Tibial nerve (tissue), 4 donors: Measurements from ENCODE around the gene KAT2B. TPM values are rescaled to one million over a fixed set of nuclear protein-coding genes. Genes with fewer than 3 reads are reported as not detected.

Experiments used
- DNase-seq, 2 donors: peaks; one replicate each; pipeline ENCODE4 v3.0.0-alpha.2; 2019; ENCODE audit warnings: low spot score in 2 of 2
- H3K27ac ChIP-seq, 4 donors: fragments of 200-600 bp; sonication (generic) in 3 of 4; one replicate each; pipeline ENCODE4 v1.5.1; 2017 to 2019; ENCODE audit warnings: mild to moderate bottlenecking in 1 of 4
- H3K27me3 ChIP-seq, 2 donors: fragments of 200-600 bp; sonication (generic) in 1 of 2; one replicate each; pipeline versions ENCODE4 v1.5.1 to v1.6.0; 2017 to 2019
- H3K36me3 ChIP-seq, 3 donors: fragments of 200-600 bp; sonication (generic); one replicate each; pipeline ENCODE4 v1.5.1; 2018 to 2019
- H3K4me1 ChIP-seq, 4 donors: fragments of 200-600 bp; sonication (generic) in 3 of 4; one replicate each; pipeline ENCODE4 v1.5.1; 2017 to 2019
- H3K4me3 ChIP-seq, 4 donors: fragments of 200-600 bp; sonication (generic) in 3 of 4; one replicate each; pipeline ENCODE4 v1.5.1; 2017 to 2019; ENCODE audit warnings: mild to moderate bottlenecking in 1 of 4, moderate library complexity in 1 of 4
- H3K9me3 ChIP-seq, 4 donors: fragments of 200-600 bp; sonication (generic) in 3 of 4; one replicate each; pipeline ENCODE4 v1.5.1; 2017 to 2019
- EP300 ChIP-seq, 2 donors: sonication (generic); formaldehyde crosslinking; IDR thresholded peaks; one replicate each; pipeline ENCODE4 v1.6.1; 2017; ENCODE audit warnings: antibody characterized with exemption in 2 of 2, mild to moderate bottlenecking in 1 of 2
- POLR2A ChIP-seq, 2 donors: fragments of 450-650 bp; IDR thresholded peaks; one replicate each; pipeline ENCODE4 v1.6.1; 2017; ENCODE audit warnings: antibody characterized with exemption in 2 of 2, mild to moderate bottlenecking in 2 of 2, moderate library complexity in 2 of 2
- WGBS, 2 donors: methylation state at CpG; one replicate each; pipeline ENCODE4 v1.1.5; 2018; 5-methylcytosine and 5-hydroxymethylcytosine counted together
- total RNA-seq, 4 donors: library from RNA; depleted of rRNA; stranded (reverse); fragments of >200 nt; gene quantifications; one replicate each; pipeline ENCODE4 v1.1.0, GENCODE V29; 2016
- TF ChIP-seq, protein P1 (sequence below), 5 experiments: fragments of 200-600 bp in 3 of 5; fragments of 450-650 bp in 2 of 5; sonication (generic) in 3 of 5; IDR thresholded peaks; one replicate each; pipeline ENCODE4 v1.5.1; 2016 to 2019; ENCODE audit warnings: antibody characterized with exemption in 5 of 5, mild to moderate bottlenecking in 3 of 5, moderate library complexity in 2 of 5

Gene KAT2B
- total RNA-seq, 4 donors from 2014 or later, result 34.5 to 87.2 (median 60.1) TPM

DNA sequence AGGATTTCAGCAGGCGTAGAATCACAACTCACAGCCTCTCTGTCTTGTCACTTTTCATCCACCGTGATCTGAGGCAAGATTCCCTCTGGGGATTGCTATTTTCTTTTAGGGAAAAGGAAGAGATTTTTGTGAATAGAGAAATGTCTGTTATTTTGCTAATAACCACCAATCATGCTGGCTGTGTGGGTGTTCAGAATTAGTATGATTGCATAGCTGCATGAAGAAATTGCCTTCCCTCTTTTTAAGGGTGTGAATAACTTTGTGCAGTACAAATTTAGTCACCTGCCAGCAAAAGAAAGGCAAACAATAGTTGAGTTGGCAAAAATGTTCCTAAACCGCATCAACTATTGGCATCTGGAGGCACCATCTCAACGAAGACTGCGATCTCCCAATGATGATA, 60.8 kb downstream of the KAT2B start:
- Histone ChIP-seq H3K27me3 (no peaks in the 10 kb centered on the region), H3K4me3 (no peak overlapping the region), H3K36me3 (peaks cover 0 to 12% (median 0%) of the 10 kb centered on the region in 3 donors), H3K4me1 (peaks cover 0 to 36% (median 10%) of the 10 kb centered on the region in 4 donors), H3K9me3 (no peaks in the 10 kb centered on the region), H3K27ac (peak overlapping the region in 3 of 4 donors; percentile 17 to 78 (median 77))
- 70 to 78% methylated on average over 5 of the region's 5 CpGs for WGBS, 2 donors
- DNase-seq, result no peak
- TF ChIP-seq EP300 (IDR thresholded peaks at IDR 0.05) (no peak), POLR2A (IDR thresholded peaks at IDR 0.05) (no peak)
- TF ChIP-seq, protein P1, sequence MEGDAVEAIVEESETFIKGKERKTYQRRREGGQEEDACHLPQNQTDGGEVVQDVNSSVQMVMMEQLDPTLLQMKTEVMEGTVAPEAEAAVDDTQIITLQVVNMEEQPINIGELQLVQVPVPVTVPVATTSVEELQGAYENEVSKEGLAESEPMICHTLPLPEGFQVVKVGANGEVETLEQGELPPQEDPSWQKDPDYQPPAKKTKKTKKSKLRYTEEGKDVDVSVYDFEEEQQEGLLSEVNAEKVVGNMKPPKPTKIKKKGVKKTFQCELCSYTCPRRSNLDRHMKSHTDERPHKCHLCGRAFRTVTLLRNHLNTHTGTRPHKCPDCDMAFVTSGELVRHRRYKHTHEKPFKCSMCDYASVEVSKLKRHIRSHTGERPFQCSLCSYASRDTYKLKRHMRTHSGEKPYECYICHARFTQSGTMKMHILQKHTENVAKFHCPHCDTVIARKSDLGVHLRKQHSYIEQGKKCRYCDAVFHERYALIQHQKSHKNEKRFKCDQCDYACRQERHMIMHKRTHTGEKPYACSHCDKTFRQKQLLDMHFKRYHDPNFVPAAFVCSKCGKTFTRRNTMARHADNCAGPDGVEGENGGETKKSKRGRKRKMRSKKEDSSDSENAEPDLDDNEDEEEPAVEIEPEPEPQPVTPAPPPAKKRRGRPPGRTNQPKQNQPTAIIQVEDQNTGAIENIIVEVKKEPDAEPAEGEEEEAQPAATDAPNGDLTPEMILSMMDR (IDR thresholded peaks at IDR 0.05), result no peak

DNA sequence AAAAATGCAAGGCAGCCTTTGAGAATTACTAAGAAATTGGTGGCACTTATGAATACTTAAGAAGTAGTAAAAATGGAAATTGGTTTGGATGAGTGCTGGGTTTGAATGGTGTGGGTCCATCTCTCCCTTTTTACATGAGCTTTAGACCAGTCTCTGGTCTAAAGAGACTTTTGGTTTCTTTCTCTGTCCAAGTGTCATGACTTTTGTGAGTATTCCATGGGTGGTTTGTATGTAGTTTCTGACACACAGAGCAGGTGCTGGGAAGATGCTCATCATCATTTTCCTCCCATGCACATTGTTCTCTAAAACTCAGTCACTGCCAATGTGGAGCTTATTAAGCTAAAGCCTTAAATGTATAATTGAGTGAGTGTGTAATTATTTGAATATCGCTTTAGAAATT, 63.5 kb downstream of the KAT2B start:
- TF ChIP-seq, protein P1 (IDR thresholded peaks at IDR 0.05), result no peak
- 94 to 95% methylated on average over 1 of the region's 1 CpG for WGBS, 2 donors
- Histone ChIP-seq H3K27ac (no peak overlapping the region), H3K9me3 (no peaks in the 10 kb centered on the region), H3K4me3 (no peak overlapping the region), H3K27me3 (no peaks in the 10 kb centered on the region), H3K4me1 (peaks cover 0 to 25% (median 8%) of the 10 kb centered on the region in 4 donors), H3K36me3 (no peaks in the 10 kb centered on the region)
- no peak for DNase-seq

GRCh38 chr3:20104167-20104661, 64.0 kb downstream of the KAT2B start:
- H3K36me3 ChIP-seq, result no peaks in the 10 kb centered on the region
- TF ChIP-seq EP300 (IDR thresholded peaks at IDR 0.05) (no peak), POLR2A (IDR thresholded peaks at IDR 0.05) (no peak)
- TF ChIP-seq, protein P1 (IDR thresholded peaks at IDR 0.05), result no peak
- H3K4me1 ChIP-seq, result peaks cover 0 to 22% (median 8%) of the 10 kb centered on the region in 4 donors
- no peaks in the 10 kb centered on the region for H3K9me3 ChIP-seq
- no peaks in the 10 kb centered on the region for H3K27me3 ChIP-seq
- DNase-seq, result no peak
- 70 to 71% methylated on average over 5 of the region's 5 CpGs for WGBS, 2 donors
- H3K4me3 ChIP-seq, result no peak overlapping the region
- H3K27ac ChIP-seq, result peak overlapping the region in 1 of 4 donors; percentile 4

DNA sequence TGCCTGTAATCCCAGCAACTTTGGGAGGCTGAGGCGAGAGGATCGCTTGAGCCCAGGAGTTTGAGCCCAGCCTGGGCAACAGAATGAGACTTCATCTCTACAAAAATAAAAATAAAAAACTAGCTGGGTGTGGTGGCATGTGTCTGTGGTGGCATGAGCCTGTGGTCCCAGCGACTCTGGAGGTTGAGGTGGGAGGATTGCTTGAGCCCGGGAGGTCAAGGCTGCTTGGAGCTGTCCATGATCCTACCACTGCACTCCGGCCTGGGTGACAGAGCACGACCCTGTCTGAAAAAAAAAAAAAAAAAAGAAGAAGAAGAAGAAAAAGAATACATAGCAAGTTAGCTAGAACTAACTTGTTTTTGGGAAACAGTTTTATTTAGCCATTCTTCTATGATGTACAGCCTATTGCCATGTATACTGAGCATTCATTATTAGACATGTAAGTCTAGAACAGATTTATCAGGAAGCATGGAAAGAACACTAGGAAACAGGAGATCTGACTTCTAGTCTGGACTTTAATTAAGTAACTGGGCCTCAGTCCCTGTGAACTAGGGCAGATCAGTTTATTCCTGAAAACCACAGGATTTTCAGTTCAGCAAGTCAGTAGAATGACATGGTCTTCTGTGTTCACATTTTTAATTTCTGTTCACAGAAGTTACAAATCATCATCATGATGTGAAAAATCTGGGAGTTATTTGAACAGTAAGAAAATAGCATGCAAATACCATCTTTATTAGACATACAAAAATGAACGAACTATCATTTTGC, 65.5 kb downstream of the KAT2B start:
- Histone ChIP-seq H3K27me3 (no peaks in the 10 kb centered on the region), H3K4me1 (peaks cover 0 to 11% (median 6%) of the 10 kb centered on the region in 4 donors), H3K27ac (no peak overlapping the region), H3K4me3 (no peak overlapping the region), H3K36me3 (no peaks in the 10 kb centered on the region), H3K9me3 (no peaks in the 10 kb centered on the region)
- no peak for DNase-seq
- WGBS, 2 donors, result 62 to 87% methylated on average over 7 of the region's 7 CpGs
- TF ChIP-seq, protein P1 (IDR thresholded peaks at IDR 0.05), result no peak
- no peak for TF ChIP-seq POLR2A (IDR thresholded peaks at IDR 0.05)

DNA sequence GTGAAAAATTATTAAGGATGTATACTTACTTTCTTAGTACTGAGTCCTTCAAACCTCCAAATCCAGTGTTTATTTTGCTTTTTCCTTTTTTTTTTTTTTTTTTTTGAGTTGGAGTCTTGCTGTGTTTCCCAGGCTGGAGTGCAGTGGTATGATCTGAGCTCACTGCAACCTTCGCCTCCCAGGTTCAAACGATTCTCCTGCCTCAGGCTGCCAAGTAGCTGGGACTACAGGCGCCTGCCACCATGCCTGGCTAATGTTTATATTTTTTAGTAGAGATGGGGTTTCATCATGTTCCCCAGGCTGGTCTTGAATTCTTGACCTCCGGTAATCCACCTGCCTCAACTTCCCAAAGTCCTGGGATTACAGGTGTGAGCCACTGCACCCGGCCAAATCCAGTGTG, 67.5 kb downstream of the KAT2B start:
- no peak for TF ChIP-seq POLR2A (IDR thresholded peaks at IDR 0.05)
- TF ChIP-seq, protein P1 (IDR thresholded peaks at IDR 0.05), result no peak
- TF ChIP-seq EP300 (IDR thresholded peaks at IDR 0.05), result no peak
- Histone ChIP-seq H3K9me3 (no peaks in the 10 kb centered on the region), H3K27ac (no peak overlapping the region), H3K4me1 (no peaks in the 10 kb centered on the region), H3K4me3 (no peak overlapping the region), H3K36me3 (peaks cover 0 to 17% (median 0%) of the 10 kb centered on the region in 3 donors), H3K27me3 (no peaks in the 10 kb centered on the region)
- no peak for DNase-seq
- WGBS, 2 donors, result 93 to 98% methylated on average over 5 of the region's 5 CpGs
